ENCODE data around the gene CEP162. TPM values are rescaled to one million over a fixed set of nuclear protein-coding genes. Genes with fewer than 3 reads are reported as not detected.

Gene CEP162
- total RNA-seq, 2 donors from 2014 or later, result 4.5 to 13.1 TPM

- H3K4me1 ChIP-seq (replicated peaks), result no peaks in the 10 kb centered on the region
- H3K4me3 ChIP-seq, result no peak overlapping the region
- no peaks in the 10 kb centered on the region for H3K9me3 ChIP-seq
- H3K36me3 ChIP-seq, result no peaks in the 10 kb centered on the region
- H3K27me3 ChIP-seq (replicated peaks; ENCODE audit: insufficient read depth), result no peaks in the 10 kb centered on the region
- intact Hi-C loops (cut with DNase I), result no loop called here
- DNase-seq (ENCODE audit: low spot score), result no peak
- no peak overlapping the region for H3K27ac ChIP-seq
- TF ChIP-seq CTCF (IDR thresholded peaks at IDR 0.05) (no peak), POLR2AphosphoS5 (IDR thresholded peaks at IDR 0.05) (no peak), POLR2A (IDR thresholded peaks at IDR 0.05) (no peak)
- WGBS, result 32% methylated on average over 2 of the region's 2 CpGs
These were observed 66.3 kb downstream of the CEP162 start for GRCh38 chr6:84161190-84161589.

- Histone ChIP-seq H3K4me1 (replicated peaks) (no peaks in the 10 kb centered on the region), H3K27ac (no peak overlapping the region), H3K36me3 (no peaks in the 10 kb centered on the region), H3K9me3 (no peaks in the 10 kb centered on the region), H3K27me3 (replicated peaks; ENCODE audit: insufficient read depth) (no peaks in the 10 kb centered on the region), H3K4me3 (no peak overlapping the region)
- 32% methylated on average over 4 of the region's 4 CpGs for WGBS
- TF ChIP-seq POLR2A (IDR thresholded peaks at IDR 0.05) (no peak), POLR2AphosphoS5 (IDR thresholded peaks at IDR 0.05) (no peak), CTCF (IDR thresholded peaks at IDR 0.05) (no peak)
- intact Hi-C loops (cut with DNase I), result no loop called here
- DNase-seq (ENCODE audit: low spot score), result no peak
These were observed 71.1 kb downstream of the CEP162 start for GRCh38 chr6:84156306-84156705.

GRCh38 chr6:84151669-84152068 lies 75.8 kb downstream of the CEP162 start:
- intact Hi-C loops (cut with DNase I), result no loop called here
- Histone ChIP-seq H3K4me3 (no peak overlapping the region), H3K27me3 (replicated peaks; ENCODE audit: insufficient read depth) (no peaks in the 10 kb centered on the region), H3K36me3 (no peaks in the 10 kb centered on the region), H3K4me1 (replicated peaks) (no peaks in the 10 kb centered on the region), H3K27ac (no peak overlapping the region), H3K9me3 (no peaks in the 10 kb centered on the region)
- WGBS, result 84% methylated on average over 1 of the region's 1 CpG
- no peak for DNase-seq (ENCODE audit: low spot score)
- no peak for TF ChIP-seq POLR2AphosphoS5 (IDR thresholded peaks at IDR 0.05)
- no peak for TF ChIP-seq CTCF (IDR thresholded peaks at IDR 0.05)
- TF ChIP-seq POLR2A (IDR thresholded peaks at IDR 0.05), result no peak

- Histone ChIP-seq H3K27ac (no peak overlapping the region), H3K36me3 (no peaks in the 10 kb centered on the region), H3K9me3 (no peaks in the 10 kb centered on the region), H3K4me1 (replicated peaks) (no peaks in the 10 kb centered on the region), H3K4me3 (no peak overlapping the region), H3K27me3 (replicated peaks; ENCODE audit: insufficient read depth) (no peaks in the 10 kb centered on the region)
- no peak for DNase-seq (ENCODE audit: low spot score)
- intact Hi-C loops (cut with DNase I), result no loop called here
- TF ChIP-seq POLR2AphosphoS5 (IDR thresholded peaks at IDR 0.05), result no peak
- TF ChIP-seq CTCF (IDR thresholded peaks at IDR 0.05), result no peak
- no peak for TF ChIP-seq POLR2A (IDR thresholded peaks at IDR 0.05)
- 94% methylated on average over 1 of the region's 1 CpG for WGBS
These were observed 76.7 kb downstream of the CEP162 start for GRCh38 chr6:84150705-84151104.

GRCh38 chr6:84141521-84141920 lies 85.9 kb downstream of the CEP162 start:
- H3K27me3 ChIP-seq (replicated peaks; ENCODE audit: insufficient read depth), result no peaks in the 10 kb centered on the region
- no peaks in the 10 kb centered on the region for H3K9me3 ChIP-seq
- no peaks in the 10 kb centered on the region for H3K4me1 ChIP-seq (replicated peaks)
- DNase-seq (ENCODE audit: low spot score), result no peak
- TF ChIP-seq CTCF (IDR thresholded peaks at IDR 0.05) (no peak), POLR2AphosphoS5 (IDR thresholded peaks at IDR 0.05) (no peak), POLR2A (IDR thresholded peaks at IDR 0.05) (no peak)
- H3K4me3 ChIP-seq, result no peak overlapping the region
- intact Hi-C loops (cut with DNase I), result no loop called here
- WGBS, result 25% methylated on average over 1 of the region's 1 CpG
- no peak overlapping the region for H3K27ac ChIP-seq
- H3K36me3 ChIP-seq, result no peaks in the 10 kb centered on the region
